Rectal smooth muscle tissue (tissue), 1 donor: ENCODE data around the gene TRIM14.
"Not testable (repeated sequence)": the region's sequence is repeated elsewhere in the genome, so short reads cannot be mapped to it uniquely, and the experiment has no call there.

ENCODE experiments used
- H3K27ac ChIP-seq: one replicate; pipeline ENCODE4 v1.7.0; 2013; ENCODE audit warnings: low read depth, low read length, inconsistent platforms
- H3K27me3 ChIP-seq: one replicate; pipeline ENCODE4 v1.7.0; 2013; ENCODE audit warnings: low read length; ENCODE audit not compliant: control insufficient read depth, insufficient read depth
- H3K36me3 ChIP-seq: one replicate; pipeline ENCODE4 v1.7.0; 2013; ENCODE audit warnings: low read length; ENCODE audit not compliant: control insufficient read depth, insufficient read depth
- H3K4me1 ChIP-seq: one replicate; pipeline ENCODE4 v1.7.0; 2013; ENCODE audit warnings: low read length; ENCODE audit not compliant: control insufficient read depth, insufficient read depth
- H3K4me3 ChIP-seq: one replicate; pipeline ENCODE4 v1.7.0; 2013; ENCODE audit warnings: low read length
- H3K9ac ChIP-seq: one replicate; pipeline ENCODE4 v1.7.0; 2013; ENCODE audit warnings: low read length

TRIM14 gene

DNA sequence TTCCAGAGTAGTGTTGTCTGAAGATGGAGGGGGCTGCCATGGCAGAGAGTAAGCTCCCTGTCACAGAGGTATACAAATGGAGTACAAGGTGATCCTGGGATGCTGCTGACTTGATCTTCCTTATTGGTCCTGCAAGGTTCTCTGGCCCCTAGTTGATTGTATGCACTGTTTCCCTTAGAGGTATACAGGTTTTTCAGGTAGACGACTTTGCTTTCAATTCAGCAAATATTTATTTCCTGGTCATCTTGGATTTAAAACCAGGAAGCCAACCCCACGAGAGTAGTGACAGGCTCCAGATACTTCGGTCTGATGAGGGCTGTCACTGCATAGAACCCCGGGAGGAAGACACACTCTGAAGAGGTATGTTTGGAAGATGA, 16.5 kb upstream of the TRIM14 start:
- Histone ChIP-seq H3K36me3 (peaks cover 6% of the 10 kb centered on the region), H3K27ac (no peak overlapping the region), H3K27me3 (no peaks in the 10 kb centered on the region)

DNA sequence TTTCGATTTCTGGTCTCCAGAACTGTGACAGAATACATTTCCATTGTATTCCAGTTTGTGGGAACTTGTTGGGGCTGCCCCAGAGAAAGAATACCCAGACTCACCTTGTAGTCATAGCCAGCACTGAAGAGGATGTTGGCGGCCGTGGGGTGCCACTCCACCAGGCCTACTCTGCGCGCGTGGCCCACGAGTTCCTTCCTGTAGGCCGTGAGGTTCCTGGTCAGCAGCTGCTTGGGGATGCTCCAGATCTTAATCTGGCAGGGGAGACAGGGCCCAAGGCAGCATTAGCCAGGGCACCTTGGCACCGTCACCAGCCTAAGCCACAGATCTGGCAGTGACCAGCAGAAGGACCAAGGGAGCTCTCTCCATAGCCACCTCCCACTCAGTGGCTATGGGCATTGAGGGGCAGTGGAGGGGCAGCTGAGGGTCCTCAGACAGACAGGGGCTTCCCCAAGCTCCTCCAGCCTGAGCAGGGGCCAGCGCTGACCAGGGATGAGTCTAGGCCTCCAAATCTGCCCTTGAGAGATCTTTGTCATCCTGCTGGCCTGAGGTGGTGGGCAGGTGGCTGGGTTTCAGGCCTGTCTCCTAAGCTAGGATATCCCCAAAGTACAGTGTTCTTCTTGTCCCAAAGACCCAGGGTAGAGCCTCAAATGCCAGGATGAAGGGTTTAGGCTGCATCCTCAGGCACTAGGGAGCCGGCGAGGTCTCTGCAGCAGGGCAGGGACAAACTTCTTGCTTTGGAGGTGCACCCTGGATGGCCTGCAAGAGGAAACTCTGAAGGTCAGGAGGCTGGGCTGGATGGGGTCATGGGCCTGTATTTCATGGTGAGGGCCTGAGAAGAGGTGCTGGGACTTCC, 15.9 kb upstream of the TRIM14 start:
- Histone ChIP-seq H3K27me3 (no peaks in the 10 kb centered on the region), H3K9ac (no peak overlapping the region), H3K36me3 (peaks cover 6% of the 10 kb centered on the region), H3K4me1 (no peaks in the 10 kb centered on the region), H3K27ac (no peak overlapping the region), H3K4me3 (no peak overlapping the region)

More for the DNA sequence above, 16.5 kb upstream of the TRIM14 start:
- Histone ChIP-seq H3K9ac (no peak overlapping the region), H3K4me3 (no peak overlapping the region), H3K4me1 (no peaks in the 10 kb centered on the region)

DNA sequence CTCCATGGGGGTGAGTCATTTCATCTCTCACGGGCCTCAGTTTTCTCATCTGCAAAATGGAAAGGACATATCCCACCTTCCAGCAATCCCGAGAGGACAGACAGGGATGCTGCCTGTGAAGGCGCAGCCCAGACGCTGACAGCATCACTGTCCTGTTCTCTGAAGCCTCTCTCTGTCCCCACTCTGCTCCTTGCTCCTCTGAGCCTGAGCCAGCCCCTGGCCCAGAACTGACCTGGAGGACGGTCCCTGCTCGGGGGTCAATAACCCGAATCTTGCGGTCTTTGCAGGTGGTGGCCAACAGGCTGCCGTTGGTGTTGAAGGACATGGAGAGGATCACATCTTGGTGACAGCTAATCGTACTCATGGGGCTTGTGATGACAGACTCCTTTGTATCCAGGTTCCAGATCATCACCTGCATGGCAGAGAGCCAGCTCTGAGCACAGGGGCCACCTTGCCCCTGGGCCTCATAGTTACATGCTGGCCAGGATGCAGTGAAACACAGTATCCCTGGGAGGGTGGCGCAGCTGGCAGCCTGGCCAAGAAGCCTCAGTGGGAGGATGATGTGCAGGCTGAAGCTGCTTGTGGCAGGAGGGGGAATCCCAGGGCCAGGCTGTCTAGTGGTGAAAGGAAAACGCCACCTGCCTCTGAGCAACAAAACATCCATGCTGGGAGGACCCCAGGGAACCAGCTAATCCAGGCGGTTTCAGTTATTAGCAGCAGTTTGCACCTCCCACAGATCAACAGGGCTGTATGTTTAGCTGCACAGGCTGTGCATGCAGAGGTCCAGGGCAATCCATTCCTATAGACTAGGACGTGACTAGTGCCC, 14.0 kb upstream of the TRIM14 start:
- Histone ChIP-seq H3K27me3 (no peaks in the 10 kb centered on the region), H3K4me1 (no peaks in the 10 kb centered on the region), H3K36me3 (peaks cover 6% of the 10 kb centered on the region), H3K4me3 (no peak overlapping the region), H3K27ac (no peak overlapping the region), H3K9ac (no peak overlapping the region)

DNA sequence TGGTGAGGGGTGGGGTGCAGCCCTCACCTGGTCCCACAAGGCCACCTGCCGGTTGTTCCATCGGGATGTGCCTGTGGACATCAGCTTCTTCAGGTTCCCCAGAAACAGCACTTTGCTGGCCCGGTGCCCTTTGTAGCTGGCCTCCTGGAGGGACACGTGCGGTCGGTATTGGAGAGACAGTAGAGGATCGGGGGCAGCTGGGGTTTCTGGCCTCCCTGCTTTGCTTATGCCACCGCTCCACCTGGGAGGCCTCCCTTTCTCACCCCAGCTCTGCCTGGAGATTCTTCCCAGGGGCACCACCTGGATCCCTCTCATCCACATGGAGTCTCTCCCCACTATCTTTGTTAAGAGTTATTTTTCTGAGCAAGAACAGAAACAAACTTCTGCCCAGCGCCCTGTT, 13.1 kb upstream of the TRIM14 start:
- Histone ChIP-seq H3K4me3 (no peak overlapping the region), H3K9ac (no peak overlapping the region), H3K27me3 (no peaks in the 10 kb centered on the region), H3K27ac (no peak overlapping the region), H3K4me1 (no peaks in the 10 kb centered on the region), H3K36me3 (peaks cover 6% of the 10 kb centered on the region)

DNA sequence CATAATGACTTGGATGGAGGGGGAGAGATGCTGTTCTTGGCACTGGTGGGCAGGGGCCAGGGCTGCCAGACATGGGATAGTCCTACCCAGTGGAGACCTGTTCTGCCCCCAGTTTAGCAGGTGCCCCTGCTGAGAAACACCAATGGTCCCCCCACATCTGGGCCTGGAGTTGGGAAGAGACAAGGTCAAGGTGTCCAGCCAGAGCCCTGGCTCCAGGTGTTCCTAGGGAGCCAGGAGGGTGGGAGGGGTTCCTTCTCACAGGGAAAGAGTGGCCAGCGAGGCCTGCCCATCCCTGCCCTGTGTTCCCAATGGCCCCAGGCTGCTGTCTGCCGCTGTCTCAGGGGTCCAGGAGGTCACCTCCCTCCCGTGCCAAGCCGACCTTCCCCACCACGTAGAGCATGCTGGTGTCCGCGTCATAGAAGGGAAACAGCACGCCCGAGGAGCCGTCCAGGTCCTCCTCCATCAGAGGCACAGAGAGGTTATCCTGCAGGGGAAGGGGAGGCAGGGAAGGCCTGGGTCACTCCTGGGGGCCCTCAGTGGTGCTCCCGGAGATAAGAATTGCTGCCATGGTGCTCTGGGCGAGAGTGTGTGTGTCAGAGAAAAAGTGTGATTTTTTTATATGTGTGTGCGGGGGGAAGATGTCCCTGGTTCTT, 11.7 kb upstream of the TRIM14 start:
- Histone ChIP-seq H3K27me3 (no peaks in the 10 kb centered on the region), H3K36me3 (peaks cover 6% of the 10 kb centered on the region), H3K9ac (no peak overlapping the region), H3K4me3 (no peak overlapping the region), H3K4me1 (no peaks in the 10 kb centered on the region), H3K27ac (no peak overlapping the region)

DNA sequence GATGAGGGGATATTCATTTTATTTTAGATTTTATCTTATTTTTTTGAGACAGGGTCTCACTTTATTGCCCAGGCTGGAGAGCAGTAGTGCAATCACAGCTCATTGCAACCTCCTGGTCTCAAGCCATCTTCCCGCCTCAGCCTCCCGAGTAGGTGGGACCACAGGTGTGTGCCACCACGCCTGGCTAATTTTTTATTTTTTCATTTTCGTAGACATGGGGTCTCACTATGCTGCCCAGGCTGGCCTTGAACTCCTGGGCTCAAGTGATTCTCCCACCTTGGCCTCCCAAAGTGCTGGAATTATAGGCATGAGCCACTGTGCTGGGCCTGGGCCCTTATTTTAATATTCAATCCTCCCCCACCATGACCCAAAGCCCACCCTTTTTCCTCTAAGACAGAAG, 11.0 kb upstream of the TRIM14 start:
- not testable (repeated sequence) for H3K36me3 ChIP-seq

DNA sequence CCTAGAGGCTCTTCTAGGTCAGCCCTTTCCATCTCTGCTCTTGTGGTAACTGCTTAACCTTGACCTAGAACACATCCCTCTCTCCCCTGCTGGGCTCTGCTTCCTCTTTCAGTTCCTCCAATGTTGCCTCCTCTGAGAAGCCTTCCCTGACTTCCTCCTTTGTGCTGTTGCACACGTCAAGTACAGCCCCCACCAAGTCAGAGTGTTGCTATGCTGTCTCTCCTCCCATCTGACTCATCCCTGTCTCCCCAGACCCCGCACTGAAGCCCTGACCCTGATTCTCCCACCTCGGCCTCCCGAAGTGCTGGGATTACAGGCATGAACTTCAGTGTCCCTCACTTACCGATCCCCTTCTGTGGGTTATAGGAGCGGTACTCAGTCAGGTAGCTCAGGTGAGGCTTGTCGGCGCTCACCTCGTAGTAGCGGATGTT, 10.4 kb upstream of the TRIM14 start:
- Histone ChIP-seq H3K27me3 (no peaks in the 10 kb centered on the region), H3K9ac (no peak overlapping the region), H3K27ac (no peak overlapping the region), H3K36me3 (peaks cover 6% of the 10 kb centered on the region), H3K4me1 (no peaks in the 10 kb centered on the region), H3K4me3 (no peak overlapping the region)

More for the DNA sequence above, 11.0 kb upstream of the TRIM14 start:
- not testable (repeated sequence) for H3K27me3 ChIP-seq, H3K4me1 ChIP-seq, H3K27ac ChIP-seq, H3K9ac ChIP-seq, H3K4me3 ChIP-seq

DNA sequence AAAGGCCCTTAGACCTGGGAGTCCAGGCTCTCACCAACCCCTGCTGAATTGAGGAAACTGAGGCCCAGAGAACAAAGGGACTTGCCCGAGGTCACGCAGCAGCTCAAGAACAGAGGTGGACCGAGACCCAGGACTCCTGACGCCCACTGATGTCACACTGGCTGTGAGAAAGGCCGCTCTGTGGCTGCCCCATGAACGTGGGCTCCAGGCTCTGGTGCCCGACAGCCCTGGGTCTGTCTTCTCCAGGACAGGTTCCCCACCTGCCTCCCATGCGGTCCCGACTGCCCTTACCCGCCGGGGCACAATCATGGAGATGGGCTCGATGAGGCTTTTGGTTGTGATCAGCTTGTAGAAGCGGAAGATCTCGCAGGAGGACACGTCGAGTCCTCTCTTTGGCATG, 9.3 kb upstream of the TRIM14 start:
- H3K9ac ChIP-seq, result no peak overlapping the region

DNA sequence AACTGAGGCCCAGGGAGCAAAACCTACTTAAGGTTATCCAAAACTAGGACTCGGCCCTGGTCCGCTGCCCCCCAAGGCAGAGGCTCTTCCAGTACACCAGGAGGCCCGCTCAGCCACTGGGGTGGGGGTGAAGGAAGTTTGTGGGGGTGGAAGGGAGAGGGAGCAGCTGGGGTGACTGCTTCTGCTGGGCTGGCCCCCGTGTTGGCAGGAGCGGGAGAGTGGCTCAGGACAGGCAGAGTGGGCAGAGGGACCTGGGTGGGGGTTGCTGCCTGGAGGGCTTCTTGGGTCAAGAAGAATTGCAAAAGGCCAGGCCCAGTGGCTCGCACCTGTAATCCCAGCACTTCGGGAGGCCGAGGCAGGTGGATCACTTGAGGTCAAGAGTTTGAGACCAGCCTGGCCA, 8.2 kb upstream of the TRIM14 start:
- Histone ChIP-seq H3K36me3 (no peaks in the 10 kb centered on the region), H3K27ac (no peak overlapping the region), H3K4me1 (no peaks in the 10 kb centered on the region), H3K27me3 (no peaks in the 10 kb centered on the region), H3K9ac (no peak overlapping the region), H3K4me3 (no peak overlapping the region)

More for the DNA sequence above, 9.3 kb upstream of the TRIM14 start:
- Histone ChIP-seq H3K36me3 (peaks cover 5% of the 10 kb centered on the region), H3K27ac (no peak overlapping the region), H3K4me1 (no peaks in the 10 kb centered on the region), H3K4me3 (no peak overlapping the region), H3K27me3 (no peaks in the 10 kb centered on the region)

DNA sequence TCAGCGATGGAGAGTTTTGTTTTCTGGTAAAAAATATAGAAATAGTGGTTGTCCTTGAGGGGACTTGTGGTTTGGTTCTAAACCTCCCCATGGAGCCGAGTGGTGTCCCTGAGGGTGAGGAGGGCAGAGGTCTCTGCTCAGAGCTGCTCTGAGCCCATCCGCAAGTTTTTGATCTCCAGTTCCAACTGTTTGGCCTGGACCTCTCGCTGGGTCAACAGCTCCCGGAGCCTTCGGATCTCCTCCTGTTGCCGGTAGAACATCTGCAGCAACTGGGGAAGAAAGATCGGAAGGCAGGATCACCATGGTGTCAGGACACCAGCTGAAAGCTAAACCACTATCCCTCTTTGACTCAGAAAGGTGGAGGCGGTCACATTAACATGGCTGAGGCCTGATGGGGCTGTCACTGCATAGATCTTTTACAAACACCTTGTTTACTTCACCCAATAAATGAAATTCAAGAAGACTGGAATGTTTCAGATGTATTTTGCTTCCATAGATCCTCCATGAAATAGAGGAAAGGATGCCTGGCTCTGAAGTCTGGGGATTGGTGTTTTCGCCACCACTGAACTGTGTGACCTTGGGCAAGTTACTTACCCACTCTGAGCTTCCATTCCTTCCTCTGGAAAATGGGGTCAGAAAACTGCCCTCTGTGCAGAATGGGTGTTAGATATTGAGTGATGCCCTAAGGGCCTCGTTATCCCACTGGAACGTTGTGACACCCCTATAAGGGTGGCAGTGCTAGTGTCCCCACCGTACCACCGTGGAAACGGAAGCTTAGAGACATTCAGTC, 5.8 kb upstream of the TRIM14 start:
- Histone ChIP-seq H3K9ac (no peak overlapping the region), H3K4me1 (no peaks in the 10 kb centered on the region), H3K4me3 (no peak overlapping the region), H3K36me3 (no peaks in the 10 kb centered on the region), H3K27ac (no peak overlapping the region), H3K27me3 (no peaks in the 10 kb centered on the region)

DNA sequence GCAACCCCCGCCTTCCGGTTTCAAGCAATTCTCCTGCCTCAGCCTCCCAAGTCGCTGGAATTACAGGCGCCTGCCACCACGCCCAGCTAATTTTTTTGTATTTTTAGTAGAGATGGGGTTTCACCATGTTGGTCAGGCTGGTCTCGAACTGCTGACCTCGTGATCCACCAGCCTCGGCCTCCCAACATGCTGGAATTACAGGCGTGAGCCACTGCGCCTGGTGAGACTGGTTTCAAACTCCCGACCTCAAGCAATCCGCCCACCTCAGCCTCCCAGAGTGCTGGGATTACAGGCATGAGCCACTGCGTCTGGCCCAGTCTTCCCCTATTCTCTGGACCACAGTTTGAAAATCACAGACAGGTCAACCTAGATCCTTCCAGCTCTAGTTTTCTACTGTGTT, 5.1 kb upstream of the TRIM14 start:
- not testable (repeated sequence) for H3K4me1 ChIP-seq, H3K4me3 ChIP-seq, H3K27ac ChIP-seq, H3K27me3 ChIP-seq, H3K36me3 ChIP-seq, H3K9ac ChIP-seq

DNA sequence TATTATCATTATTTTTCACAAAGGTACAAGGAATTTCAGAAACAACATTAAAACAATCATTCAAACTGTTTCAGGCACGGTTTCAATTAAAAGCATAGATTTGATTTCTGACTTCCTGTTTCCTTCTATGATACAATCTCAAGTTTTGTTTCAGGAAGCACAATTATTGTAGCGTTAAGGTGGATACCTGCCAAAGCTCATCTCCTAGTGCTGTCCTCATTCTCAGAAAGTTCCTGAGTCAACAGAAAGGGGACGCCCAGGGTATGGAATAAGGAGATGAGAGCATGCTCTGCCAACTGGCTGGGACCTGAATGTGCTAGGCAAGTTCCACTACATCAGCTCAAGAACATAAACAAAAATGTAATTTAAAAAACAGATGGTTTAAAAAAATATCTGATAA, 2.0 kb upstream of the TRIM14 start:
- Histone ChIP-seq H3K4me3 (no peak overlapping the region), H3K27me3 (no peaks in the 10 kb centered on the region), H3K27ac (no peak overlapping the region), H3K36me3 (no peaks in the 10 kb centered on the region), H3K9ac (no peak overlapping the region), H3K4me1 (no peaks in the 10 kb centered on the region)
